GM23248 (cell line): ENCODE measurements around the gene TNRC6C. TPM values are rescaled to one million over a fixed set of nuclear protein-coding genes. Genes with fewer than 3 reads are reported as not detected.

Source experiments
- DNase-seq: peaks from one replicate; pipeline ENCODE4 v3.0.0-alpha.2; 2015
- H2AFZ ChIP-seq: fragments of 200-600 bp; sonication (generic); 2 replicates; pipeline ENCODE4 v1.6.1; 2016; ENCODE audit warnings: antibody characterized with exemption
- H3F3A ChIP-seq: fragments of 200-600 bp; sonication (generic); 2 replicates; pipeline ENCODE4 v1.6.1; 2016; ENCODE audit warnings: mild to moderate bottlenecking, antibody characterized with exemption, mixed run types; ENCODE audit not compliant: insufficient read depth
- H3K27ac ChIP-seq: fragments of 200-600 bp; sonication (generic); 2 replicates; pipeline ENCODE4 v1.5.1; 2016; ENCODE audit warnings: mild to moderate bottlenecking
- H3K27me3 ChIP-seq: fragments of 200-600 bp; sonication (generic); replicated peaks from 2 replicates; pipeline ENCODE4 v1.6.1; 2016; ENCODE audit warnings: mild to moderate bottlenecking; ENCODE audit not compliant: insufficient read depth
- H3K36me3 ChIP-seq: fragments of 200-600 bp; sonication (generic); 2 replicates; pipeline ENCODE4 v1.6.1; 2016; ENCODE audit warnings: low read depth, mild to moderate bottlenecking
- H3K4me1 ChIP-seq: fragments of 200-600 bp; sonication (generic); 2 replicates; pipeline ENCODE4 v1.6.1; 2016; ENCODE audit warnings: mild to moderate bottlenecking; ENCODE audit not compliant: insufficient read depth
- H3K4me2 ChIP-seq: fragments of 200-600 bp; sonication (generic); one replicate; pipeline ENCODE4 v1.6.1; 2016; ENCODE audit warnings: mild to moderate bottlenecking; ENCODE audit not compliant: unreplicated experiment
- H3K4me3 ChIP-seq: fragments of 200-600 bp; sonication (generic); 2 replicates; pipeline ENCODE4 v1.5.1; 2016; ENCODE audit warnings: mild to moderate bottlenecking
- H3K79me2 ChIP-seq: fragments of 200-600 bp; sonication (generic); 2 replicates; pipeline ENCODE4 v1.6.1; 2016; ENCODE audit warnings: mild to moderate bottlenecking; ENCODE audit not compliant: insufficient read depth
- H3K9ac ChIP-seq: fragments of 200-600 bp; sonication (generic); 2 replicates; pipeline ENCODE4 v1.6.1; 2016; ENCODE audit warnings: mild to moderate bottlenecking
- H3K9me2 ChIP-seq: fragments of 200-600 bp; sonication (generic); 2 replicates; pipeline ENCODE4 v1.6.1; 2016; ENCODE audit warnings: mixed run types, mild to moderate bottlenecking, moderate library complexity; ENCODE audit not compliant: insufficient read depth
- H3K9me3 ChIP-seq: fragments of 200-600 bp; sonication (generic); one replicate; pipeline ENCODE4 v1.6.1; 2017; ENCODE audit warnings: low read depth
- H4K20me1 ChIP-seq: fragments of 200-600 bp; sonication (generic); 2 replicates; pipeline ENCODE4 v1.6.0; 2016; ENCODE audit not compliant: insufficient read depth
- EZH2 ChIP-seq: fragments of 200-600 bp; sonication (generic); IDR thresholded peaks from 2 replicates; pipeline ENCODE4 v1.6.1; 2018; ENCODE audit warnings: antibody characterized with exemption, mild to moderate bottlenecking; ENCODE audit not compliant: insufficient read depth, poor library complexity, severe bottlenecking
- EZH2phosphoT487 ChIP-seq: fragments of 200-600 bp; sonication (generic); IDR thresholded peaks from 2 replicates; pipeline ENCODE4 v1.6.1; 2018; ENCODE audit warnings: antibody characterized with exemption, moderate library complexity, mild to moderate bottlenecking, low read depth; ENCODE audit not compliant: insufficient read depth
- WGBS, 2 experiments: methylation state at CpG; one replicate each; pipeline ENCODE4 v1.1.6; 2015 to 2017; ENCODE audit warnings: low lambda C conversion rate in 2 of 2, low coverage in 1 of 2; ENCODE audit errors: missing lambda C conversion rate in 2 of 2; 5-methylcytosine and 5-hydroxymethylcytosine counted together
- in situ Hi-C: fragments of 300-500 bp; cut with MboI; formaldehyde crosslinking; loops from 2 replicates; pipeline ENCODE4 v1.15.0; 2020
- polyA plus RNA-seq: library from polyadenylated mRNA; unstranded; fragments of >200 nt; fragmentation: Nextera tagmentation; extraction: Ambion mirVana; gene quantifications from 2 replicates; pipeline ENCODE4 v1.2.1, GENCODE V29; 2016
- total RNA-seq: library from RNA; depleted of rRNA; stranded (reverse); fragments of >200 nt; shearing (Covaris generic); gene quantifications from 2 replicates; pipeline ENCODE4 v1.2.3, GENCODE V29; 2014

Gene TNRC6C
- total and polyA plus RNA-seq, 2 experiments from 2014 or later, result 2.3 TPM

DNA sequence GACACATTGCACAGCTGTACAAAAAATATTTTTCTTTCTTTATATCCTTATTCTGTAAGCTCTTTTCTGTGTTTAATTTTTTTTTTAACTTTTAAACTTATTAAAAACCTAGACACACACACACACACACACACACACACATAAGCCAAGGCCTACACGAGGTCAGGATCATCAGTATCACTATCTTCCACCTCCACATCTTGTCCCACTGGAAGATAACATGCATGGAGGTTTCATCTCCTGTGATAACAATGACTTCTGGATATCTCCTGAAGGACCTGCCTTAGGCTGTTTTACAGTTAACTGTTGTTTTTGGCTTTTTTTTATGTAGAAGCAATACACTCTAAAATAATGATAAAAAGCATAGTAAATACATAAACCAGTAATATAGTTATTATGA lies 71.2 kb downstream of the TNRC6C start:
- in situ Hi-C loops, result no loop called here
- Histone ChIP-seq H3K9me2 (no peaks in the 10 kb centered on the region), H3K4me1 (peaks cover 31% of the 10 kb centered on the region), H3K9me3 (no peaks in the 10 kb centered on the region), H3K36me3 (no peaks in the 10 kb centered on the region), H3K27me3 (no peaks in the 10 kb centered on the region), H4K20me1 (no peaks in the 10 kb centered on the region), H3F3A (peaks cover 26% of the 10 kb centered on the region), H3K79me2 (no peaks in the 10 kb centered on the region), H3K4me3 (no peak overlapping the region), H3K9ac (no peak overlapping the region), H3K27ac (no peak overlapping the region), H3K4me2 (no peak overlapping the region), H2AFZ (no peak overlapping the region)
- no peak for DNase-seq
- 45 to 56% methylated on average over 1 of the region's 1 CpG for WGBS, 2 experiments
- TF ChIP-seq EZH2phosphoT487, result no peak
- no peak for TF ChIP-seq EZH2

DNA sequence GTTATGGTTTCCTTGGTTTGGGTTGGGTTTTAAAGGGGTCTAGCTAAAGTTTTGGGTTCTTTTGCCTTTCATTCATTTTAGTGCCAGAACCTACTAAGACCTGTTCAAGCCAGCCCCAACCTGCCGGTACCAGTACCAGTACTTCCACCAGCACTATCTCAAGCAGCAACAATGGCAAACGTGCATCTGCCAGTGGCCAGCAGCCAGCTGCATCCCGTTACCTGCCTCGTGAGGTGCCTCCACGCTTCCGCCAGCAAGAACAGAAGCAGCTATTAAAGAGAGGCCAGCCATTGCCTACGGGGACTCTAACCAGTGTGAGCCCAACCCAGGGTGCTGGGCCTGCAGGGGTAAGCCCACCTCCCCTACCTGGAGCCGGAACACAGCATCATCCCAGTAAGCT lies 72.9 kb downstream of the TNRC6C start:
- in situ Hi-C loops, result no loop called here
- H3K4me1 ChIP-seq, result peaks cover 39% of the 10 kb centered on the region
- H3K9ac ChIP-seq, result no peak overlapping the region
- peak overlapping the region; percentile 62; the same call in 1 of the 2 replicates for H3K27ac ChIP-seq
- H3K4me3 ChIP-seq, result no peak overlapping the region
- no peaks in the 10 kb centered on the region for H3K9me2 ChIP-seq
- H3K4me2 ChIP-seq, result no peak overlapping the region
- H3K27me3 ChIP-seq, result no peaks in the 10 kb centered on the region
- H3K79me2 ChIP-seq, result no peaks in the 10 kb centered on the region
- DNase-seq, result no peak
- no peak overlapping the region for H2AFZ ChIP-seq
- no peaks in the 10 kb centered on the region for H4K20me1 ChIP-seq
- no peaks in the 10 kb centered on the region for H3K36me3 ChIP-seq
- TF ChIP-seq EZH2phosphoT487, result no peak
- TF ChIP-seq EZH2, result no peak
- no peaks in the 10 kb centered on the region for H3K9me3 ChIP-seq
- H3F3A ChIP-seq, result peaks cover 32% of the 10 kb centered on the region
- WGBS, 2 experiments, result 98% methylated on average over 8 of the region's 8 CpGs

GRCh38 chr17:78032166-78032565 lies 73.7 kb downstream of the TNRC6C start:
- H4K20me1 ChIP-seq, result no peaks in the 10 kb centered on the region
- no peaks in the 10 kb centered on the region for H3K9me3 ChIP-seq
- TF ChIP-seq EZH2 (no peak), EZH2phosphoT487 (no peak)
- H3K4me2 ChIP-seq, result peak overlapping the region; percentile 71
- H3K9ac ChIP-seq, result peak overlapping the region; percentile 20; the same call in 1 of the 2 replicates
- in situ Hi-C loops, result no loop called here
- H3K36me3 ChIP-seq, result no peaks in the 10 kb centered on the region
- peak overlapping the region; percentile 45 for H2AFZ ChIP-seq
- H3K79me2 ChIP-seq, result no peaks in the 10 kb centered on the region
- H3K4me3 ChIP-seq, result 0 out of 2 replicates have a peak overlapping the region, but pooled peaks have one; percentile 2
- peaks cover 32% of the 10 kb centered on the region for H3F3A ChIP-seq
- DNase-seq, result peak; percentile 85
- no peaks in the 10 kb centered on the region for H3K27me3 ChIP-seq
- no peaks in the 10 kb centered on the region for H3K9me2 ChIP-seq
- peaks cover 39% of the 10 kb centered on the region for H3K4me1 ChIP-seq
- WGBS, 2 experiments, result 0 to 3% methylated on average over 1 of the region's 1 CpG
- H3K27ac ChIP-seq, result peak overlapping the region; percentile 62

GRCh38 chr17:78034429-78035091 lies 76.1 kb downstream of the TNRC6C start:
- TF ChIP-seq EZH2phosphoT487 (no peak), EZH2 (no peak)
- Histone ChIP-seq H3K9me3 (no peaks in the 10 kb centered on the region), H3F3A (peaks cover 32% of the 10 kb centered on the region), H3K27me3 (no peaks in the 10 kb centered on the region), H3K9ac (no peak overlapping the region; the same call in 1 of the 2 replicates), H3K4me1 (peaks cover 39% of the 10 kb centered on the region), H3K4me2 (peak overlapping the region; percentile 19), H3K9me2 (no peaks in the 10 kb centered on the region), H3K36me3 (no peaks in the 10 kb centered on the region), H4K20me1 (no peaks in the 10 kb centered on the region), H3K27ac (peak overlapping the region; percentile 65), H3K79me2 (no peaks in the 10 kb centered on the region), H2AFZ (no peak overlapping the region), H3K4me3 (no peak overlapping the region)
- WGBS, 2 experiments, result 52 to 57% methylated on average over 9 of the region's 9 CpGs
- DNase-seq, result peak; percentile 67
- in situ Hi-C loops, result no loop called here
